GM21528 (cell line): Measurements from ENCODE around the gene TEC.

Source experiments
- ATAC-seq: cut with Tn5 transposase; IDR thresholded peaks from one replicate; pipeline ENCODE4 v1.9.1; 2021; ENCODE audit warnings: mild to moderate bottlenecking, moderate library complexity; ENCODE audit not compliant: unreplicated experiment, low FRiP score

TEC gene

GRCh38 chr4:48102303-48102702 is 167.3 kb downstream of the TEC start:
- ATAC-seq = no peak

GRCh38 chr4:48100256-48100655 is 169.4 kb downstream of the TEC start:
- no peak for ATAC-seq

GRCh38 chr4:48095441-48095840 is 174.2 kb downstream of the TEC start:
- no peak for ATAC-seq

- no peak for ATAC-seq
Observed at GRCh38 chr4:48093991-48094416, 175.6 kb downstream of the TEC start.

- no peak for ATAC-seq
Observed at GRCh38 chr4:48090621-48091020, 179.0 kb downstream of the TEC start.

GRCh38 chr4:48085821-48086589 is 183.6 kb downstream of the TEC start:
- ATAC-seq = no peak
